ENCODE measurements around the gene TOR1B. TPM values are rescaled to one million over a fixed set of nuclear protein-coding genes. Genes with fewer than 3 reads are reported as not detected.

Gene TOR1B
- total and polyA plus RNA-seq, 2 of the 4 experiments (the other 2 are of a cell fraction), result 15.6 to 21.0 TPM

DNA sequence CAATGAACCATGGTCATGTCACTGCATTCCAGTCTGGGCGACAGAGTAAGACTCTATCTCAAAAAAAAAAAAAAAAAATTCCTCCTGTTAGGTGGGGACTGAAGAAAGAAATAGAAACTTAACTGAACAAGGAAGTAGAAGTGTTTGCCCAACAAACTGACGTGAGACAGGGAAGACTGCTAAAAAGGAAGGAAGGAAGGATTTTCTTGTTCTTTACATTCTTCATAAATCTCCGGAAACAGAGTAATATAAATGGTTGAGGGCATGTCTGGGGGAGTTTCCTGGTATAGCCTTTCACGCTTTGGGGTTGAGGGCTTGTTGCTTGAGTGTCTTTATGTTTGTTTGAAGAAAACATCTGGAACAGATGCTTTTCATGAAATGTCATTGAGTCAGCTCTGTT, 3.1 kb downstream of the TOR1B start:
- Histone ChIP-seq H3K9me3 (ENCODE audit: control insufficient read depth, insufficient read depth, low read length) (no peaks in the 10 kb centered on the region), H3K18ac (ENCODE audit: low read depth, low read length) (no peak overlapping the region), H2BK15ac (ENCODE audit: low read depth, low read length) (no peak overlapping the region), H2AK5ac (ENCODE audit: low read depth, low read length) (no peak overlapping the region), H3K4me3 (ENCODE audit: insufficient read depth, low read depth, low read length) (no peak overlapping the region), H3K9ac (ENCODE audit: low read depth, low read length) (no peak overlapping the region), H2AK9ac (replicated peaks; ENCODE audit: low read depth, low read length, poor library complexity) (no peak overlapping the region), H3K79me1 (ENCODE audit: low read depth in 1 of 2, low read length in 2 of 2) (peaks cover 23 to 43% of the 10 kb centered on the region in 2 experiments), H3K27ac (ENCODE audit: insufficient read depth, low read length) (no peak overlapping the region), H4K20me1 (ENCODE audit: insufficient read depth, low read length) (peaks cover 11% of the 10 kb centered on the region; the same call in 1 of the 2 replicates), H3K27me3 (ENCODE audit: control insufficient read depth, insufficient read depth, low read length) (no peaks in the 10 kb centered on the region), H3K4ac (ENCODE audit: low read depth, low read length) (no peak overlapping the region), H4K5ac (ENCODE audit: low read depth, low read length) (no peak overlapping the region), H2BK5ac (ENCODE audit: low read depth, low read length, poor library complexity, severe bottlenecking) (no peak overlapping the region), H4K91ac (ENCODE audit: insufficient read depth, low read depth, low read length) (no peak overlapping the region), H4K8ac (ENCODE audit: low read depth in 2 of 2, low read length in 2 of 2) (no peak overlapping the region), H3K36me3 (ENCODE audit: control insufficient read depth, insufficient read depth, low read length) (peaks cover 23% of the 10 kb centered on the region), H3K9me1 (ENCODE audit: insufficient read depth, low read length) (peaks cover 3% of the 10 kb centered on the region), H2AFZ (replicated peaks; ENCODE audit: low read length, poor library complexity) (no peak overlapping the region), H3K4me1 (ENCODE audit: control insufficient read depth, insufficient read depth, low read length) (peaks cover 4% of the 10 kb centered on the region), H2BK20ac (ENCODE audit: low read depth, low read length) (no peak overlapping the region), H3K4me2 (ENCODE audit: low read depth, low read length) (no peak overlapping the region), H3K56ac (ENCODE audit: extremely low read depth, insufficient read depth, low read length) (no peak overlapping the region), H3K14ac (replicated peaks; ENCODE audit: low read depth, low read length) (no peak overlapping the region), H3K23ac (ENCODE audit: low read depth, low read length) (no peak overlapping the region), H2BK120ac (ENCODE audit: low read depth, low read length) (no peak overlapping the region)
- intact Hi-C loops (cut with micrococcal nuclease), result no loop called here
- DNase-seq (no peak), ATAC-seq (ENCODE audit: low read depth) (no peak)
- in situ Hi-C loops (cut with MboI; ENCODE audit: low sequenced_read_pairs), result no loop called here
- dilution Hi-C loops (cut with HindIII; ENCODE audit: low sequenced_read_pairs, unreplicated experiment), result no loop called here
- ChIA-PET POLR2A (ENCODE audit: unreplicated experiment) (no interaction called here), CTCF (no interaction called here)
- TF ChIP-seq NFE2L2 (IDR thresholded peaks at IDR 0.05; ENCODE audit: low read depth, low read length), result no peak
- TF ChIP-seq CEBPB (IDR thresholded peaks at IDR 0.05; ENCODE audit: low read depth, low read length), result no peak
- no peak for TF ChIP-seq CHD1 (IDR thresholded peaks at IDR 0.05; ENCODE audit: low read depth, low read length)
- no peak for TF ChIP-seq BHLHE40 (IDR thresholded peaks at IDR 0.05; ENCODE audit: low read depth, low read length)
- TF ChIP-seq USF2 (IDR thresholded peaks at IDR 0.05; ENCODE audit: low read depth, low read length), result no peak
- TF ChIP-seq, protein P1, sequence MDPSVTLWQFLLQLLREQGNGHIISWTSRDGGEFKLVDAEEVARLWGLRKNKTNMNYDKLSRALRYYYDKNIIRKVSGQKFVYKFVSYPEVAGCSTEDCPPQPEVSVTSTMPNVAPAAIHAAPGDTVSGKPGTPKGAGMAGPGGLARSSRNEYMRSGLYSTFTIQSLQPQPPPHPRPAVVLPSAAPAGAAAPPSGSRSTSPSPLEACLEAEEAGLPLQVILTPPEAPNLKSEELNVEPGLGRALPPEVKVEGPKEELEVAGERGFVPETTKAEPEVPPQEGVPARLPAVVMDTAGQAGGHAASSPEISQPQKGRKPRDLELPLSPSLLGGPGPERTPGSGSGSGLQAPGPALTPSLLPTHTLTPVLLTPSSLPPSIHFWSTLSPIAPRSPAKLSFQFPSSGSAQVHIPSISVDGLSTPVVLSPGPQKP (IDR thresholded peaks at IDR 0.05; ENCODE audit: borderline replicate concordance, low read depth, low read length), result no peak
- no peak for TF ChIP-seq RAD21 (IDR thresholded peaks at IDR 0.05; ENCODE audit: low read length)
- TF ChIP-seq FOS (IDR thresholded peaks at IDR 0.05; ENCODE audit: low read depth, low read length), result no peak
- TF ChIP-seq POLR2A (IDR thresholded peaks at IDR 0.05; ENCODE audit: low read depth, low read length), result no peak
- TF ChIP-seq SMC3 (IDR thresholded peaks at IDR 0.05; ENCODE audit: low read depth, low read length), result no peak
- no peak for TF ChIP-seq RFX5 (IDR thresholded peaks at IDR 0.05; ENCODE audit: low read depth, low read length)
- no peak for TF ChIP-seq MAZ (IDR thresholded peaks at IDR 0.05; ENCODE audit: borderline replicate concordance, low read depth, low read length)
- TF ChIP-seq RCOR1 (IDR thresholded peaks at IDR 0.05; ENCODE audit: insufficient replicate concordance, low read length), result no peak
- no TSS peak for BruUV-seq (replicated peaks)
- 89% methylated on average over 1 of the region's 4 CpGs; no CpG with 5 or more reads in 1 of the 2 experiments for WGBS, 2 experiments (ENCODE audit: extremely low coverage in 2 of 2, insufficient read length in 1 of 2)

All from IMR-90 (cell line).